GM21367 (cell line): ENCODE data around the gene ACAP1.

Source experiments
- ATAC-seq: cut with Tn5 transposase; IDR thresholded peaks from one replicate; pipeline ENCODE4 v1.9.1; 2021; ENCODE audit not compliant: unreplicated experiment

ACAP1 gene

DNA sequence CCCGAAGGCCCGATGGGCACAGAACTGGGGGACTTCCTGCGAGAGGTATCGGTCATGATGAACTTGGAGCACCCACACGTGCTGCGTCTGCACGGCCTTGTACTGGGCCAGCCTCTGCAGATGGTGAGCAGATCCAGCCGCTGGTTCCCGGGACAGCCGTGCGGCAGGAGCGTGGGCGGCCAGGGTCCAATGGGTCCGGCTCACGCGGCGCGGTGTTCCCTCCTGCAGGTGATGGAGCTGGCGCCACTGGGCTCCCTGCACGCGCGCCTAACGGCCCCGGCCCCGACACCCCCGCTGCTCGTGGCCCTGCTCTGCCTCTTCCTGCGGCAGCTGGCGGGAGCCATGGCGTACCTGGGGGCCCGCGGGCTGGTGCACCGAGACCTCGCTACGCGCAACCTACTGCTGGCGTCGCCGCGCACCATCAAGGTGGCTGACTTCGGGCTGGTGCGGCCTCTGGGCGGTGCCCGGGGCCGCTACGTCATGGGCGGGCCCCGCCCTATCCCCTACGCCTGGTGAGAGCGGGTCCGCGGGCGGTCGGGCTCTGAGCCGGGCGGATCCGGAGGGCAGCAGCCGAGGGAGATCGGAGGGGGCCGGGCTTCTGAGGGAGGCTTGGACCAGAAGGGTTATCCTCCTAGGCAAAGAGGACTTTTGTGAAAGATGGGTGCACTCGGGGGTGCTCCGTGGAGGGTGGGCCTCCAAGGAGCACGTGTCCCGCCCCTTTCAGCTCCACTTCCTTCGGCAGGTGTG, 47.6 kb downstream of the ACAP1 start:
- ATAC-seq = no peak

- no peak for ATAC-seq
Measured at GRCh38 chr17:7384489-7385081, 48.3 kb downstream of the ACAP1 start.

- ATAC-seq = no peak
Measured at GRCh38 chr17:7388856-7389255, 52.5 kb downstream of the ACAP1 start.

GRCh38 chr17:7389924-7390910, 53.9 kb downstream of the ACAP1 start:
- no peak for ATAC-seq

GRCh38 chr17:7391307-7391706, 55.0 kb downstream of the ACAP1 start:
- ATAC-seq = no peak

GRCh38 chr17:7392696-7393612, 56.6 kb downstream of the ACAP1 start:
- no peak for ATAC-seq

DNA sequence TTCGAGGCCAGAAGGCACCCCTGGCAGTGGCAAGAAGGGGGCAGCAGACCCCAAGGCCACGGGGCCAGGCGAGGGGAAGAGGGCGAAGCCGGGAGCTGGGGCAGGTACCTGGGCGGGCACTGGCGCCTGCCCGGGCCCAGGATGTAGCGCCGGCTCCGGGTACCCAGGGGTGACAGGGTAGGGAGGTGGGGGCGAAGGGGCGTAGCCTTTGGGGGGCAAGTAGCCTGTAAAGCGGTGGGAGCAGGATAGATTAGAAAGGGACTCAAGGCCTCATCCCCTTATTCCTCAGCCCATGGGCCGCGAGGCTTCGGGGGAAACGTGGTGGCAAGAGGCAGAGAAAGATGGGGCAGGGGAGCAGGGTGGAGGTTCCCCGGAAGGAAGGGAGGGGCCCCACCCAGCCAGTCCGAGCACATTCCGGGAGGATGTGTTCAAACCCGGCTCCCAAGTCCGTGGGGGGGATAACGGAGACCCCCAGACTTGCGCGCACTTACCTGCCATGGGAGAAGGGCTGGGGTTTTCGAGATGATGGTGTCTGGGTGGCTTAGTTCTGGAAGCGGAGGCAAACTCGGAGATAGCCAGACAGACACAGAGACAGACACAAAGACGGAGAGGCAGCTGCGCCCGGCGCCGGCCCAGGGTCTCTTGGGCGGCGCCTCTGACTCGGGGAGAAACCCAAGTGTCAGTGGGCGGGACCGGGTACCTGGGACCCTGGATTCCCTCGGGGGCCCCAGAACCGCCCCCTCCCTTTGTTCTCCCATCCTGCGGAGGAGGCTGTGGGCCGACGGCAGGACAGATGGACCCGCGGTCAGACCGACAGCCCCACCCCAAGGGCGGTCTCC, 57.5 kb downstream of the ACAP1 start:
- peak; percentile 17 for ATAC-seq

- ATAC-seq = peak; percentile 65
Measured at GRCh38 chr17:7394452-7395191, 58.3 kb downstream of the ACAP1 start, which contains the start of gene PLSCR3. TSS of gene PLSCR3 (minus strand) at chr17:7394525. CDS start at chr17:7394110, 415 bp downstream.

DNA sequence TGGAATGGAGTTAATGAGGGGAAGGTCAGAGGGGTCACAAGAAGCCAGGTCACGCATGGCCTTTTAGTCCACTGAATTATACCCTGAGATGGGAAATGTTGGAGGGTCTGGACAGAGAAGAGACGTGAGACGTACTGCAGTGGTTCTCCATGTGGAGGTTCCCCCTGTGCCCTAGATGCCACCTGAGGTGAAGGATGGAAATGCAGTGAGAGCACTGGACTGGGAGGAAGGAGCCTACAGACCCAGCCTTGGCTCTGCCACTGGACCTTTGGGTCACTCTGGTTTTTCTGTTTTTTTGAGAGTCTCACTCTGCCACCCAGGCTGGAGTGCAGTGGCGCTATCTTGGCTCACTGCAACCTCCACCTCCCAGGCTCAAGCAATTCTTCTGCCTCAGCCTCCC, 59.8 kb downstream of the ACAP1 start:
- ATAC-seq = no peak

GRCh38 chr17:7398612-7399011, 62.3 kb downstream of the ACAP1 start:
- no peak for ATAC-seq
